ENCODE results near the gene PDE11A. TPM values are rescaled to one million over a fixed set of nuclear protein-coding genes. Genes with fewer than 3 reads are reported as not detected.
"Not testable (repeated sequence)": the region's sequence is repeated elsewhere in the genome, so short reads cannot be mapped to it uniquely, and the experiment has no call there.

The PDE11A gene
- total RNA-seq, 1 donor from 2014 or later: 2.8 TPM

GRCh38 chr2:178074123-178075005, 1.8 kb upstream of the PDE11A start:
- DNase-seq (ENCODE audit: low spot score): no peak

GRCh38 chr2:178072000-178072382, 586 bp downstream of the PDE11A start:
- DNase-seq (ENCODE audit: low spot score): no peak

- no peak for DNase-seq (ENCODE audit: low spot score)
Measured at GRCh38 chr2:178070824-178071223, 1.8 kb downstream of the PDE11A start.

- no peak for DNase-seq (ENCODE audit: low spot score)
Measured at GRCh38 chr2:178069551-178069950, 3.0 kb downstream of the PDE11A start.

- no peak for DNase-seq (ENCODE audit: low spot score)
Measured at GRCh38 chr2:178068823-178069454, 3.6 kb downstream of the PDE11A start.

GRCh38 chr2:178066890-178067669, 5.5 kb downstream of the PDE11A start:
- no peak for DNase-seq (ENCODE audit: low spot score)

GRCh38 chr2:178066324-178066723, 6.3 kb downstream of the PDE11A start:
- DNase-seq (ENCODE audit: low spot score): no peak

GRCh38 chr2:178059681-178060080, 12.9 kb downstream of the PDE11A start:
- DNase-seq (ENCODE audit: low spot score): no peak

- no peak for DNase-seq (ENCODE audit: low spot score)
Measured at GRCh38 chr2:178059111-178059510, 13.5 kb downstream of the PDE11A start.

GRCh38 chr2:178057179-178057680, 15.3 kb downstream of the PDE11A start:
- DNase-seq (ENCODE audit: low spot score): no peak

- no peak for DNase-seq (ENCODE audit: low spot score)
Measured at GRCh38 chr2:178056345-178056744, 16.2 kb downstream of the PDE11A start.

GRCh38 chr2:178051257-178051656, 21.3 kb downstream of the PDE11A start:
- DNase-seq (ENCODE audit: low spot score): not testable (repeated sequence)

- no peak for DNase-seq (ENCODE audit: low spot score)
Measured at GRCh38 chr2:178047391-178047790, 25.2 kb downstream of the PDE11A start.

- no peak for DNase-seq (ENCODE audit: low spot score)
Measured at GRCh38 chr2:178044836-178045235, 27.7 kb downstream of the PDE11A start.

- no peak for DNase-seq (ENCODE audit: low spot score)
Measured at GRCh38 chr2:178043266-178043665, 29.3 kb downstream of the PDE11A start.

GRCh38 chr2:178033583-178033982, 39.0 kb downstream of the PDE11A start:
- DNase-seq (ENCODE audit: low spot score): not testable (repeated sequence)

GRCh38 chr2:178029342-178029741, 43.2 kb downstream of the PDE11A start:
- DNase-seq (ENCODE audit: low spot score): no peak

GRCh38 chr2:178025551-178026185, 46.9 kb downstream of the PDE11A start:
- DNase-seq (ENCODE audit: low spot score): no peak

GRCh38 chr2:178018141-178018540, 54.4 kb downstream of the PDE11A start:
- no peak for DNase-seq (ENCODE audit: low spot score)

GRCh38 chr2:178016612-178017011, 56.0 kb downstream of the PDE11A start:
- DNase-seq (ENCODE audit: low spot score): no peak

GRCh38 chr2:178012639-178013038, 59.9 kb downstream of the PDE11A start:
- DNase-seq (ENCODE audit: low spot score): no peak

- DNase-seq (ENCODE audit: low spot score): no peak
Measured at GRCh38 chr2:178009813-178010212, 62.8 kb downstream of the PDE11A start.
